ENCODE data around the gene GTF3C5.
"Not testable (repeated sequence)": the region's sequence is repeated elsewhere in the genome, so short reads cannot be mapped to it uniquely, and the experiment has no call there.

The GTF3C5 gene

GRCh38 chr9:133073086-133074014 is 42.6 kb downstream of the GTF3C5 start:
- DNase-seq: no peak

GRCh38 chr9:133074111-133074651 is 43.4 kb downstream of the GTF3C5 start:
- no peak for DNase-seq

DNA sequence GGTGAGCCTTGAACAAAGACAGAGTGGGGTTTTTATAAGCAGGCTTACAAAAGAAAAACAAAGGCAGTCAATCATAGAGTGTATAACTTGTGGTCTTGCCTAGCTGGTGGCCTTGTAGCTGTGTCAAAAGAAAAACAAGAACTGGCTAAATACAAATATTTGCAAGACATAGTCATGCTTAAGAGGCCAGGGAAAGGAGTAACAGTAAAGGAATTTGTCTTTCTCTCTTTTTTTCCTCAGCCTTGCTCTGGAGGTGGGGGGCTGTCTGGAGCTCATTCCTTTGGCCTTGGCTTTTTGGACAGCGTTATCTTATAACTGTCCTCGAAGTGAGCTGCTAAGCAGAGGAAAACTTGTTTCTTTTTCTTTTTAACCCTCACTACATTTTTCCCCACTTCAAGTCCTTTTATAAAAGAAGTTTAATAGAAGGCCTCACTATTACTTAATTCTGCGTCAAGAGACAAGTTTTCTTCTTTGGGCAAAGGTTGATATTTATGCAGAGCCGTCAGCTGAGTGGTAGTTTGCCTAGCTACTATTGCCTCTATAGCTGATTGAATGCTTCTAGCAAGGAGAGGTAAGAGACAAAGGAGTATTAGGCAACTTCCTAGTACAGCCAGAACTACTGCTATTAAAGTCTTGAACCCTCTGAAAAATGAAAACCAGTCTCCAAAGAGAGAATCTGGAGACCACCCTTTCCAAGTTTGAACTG is 45.3 kb downstream of the GTF3C5 start:
- DNase-seq: peak; percentile 85

DNA sequence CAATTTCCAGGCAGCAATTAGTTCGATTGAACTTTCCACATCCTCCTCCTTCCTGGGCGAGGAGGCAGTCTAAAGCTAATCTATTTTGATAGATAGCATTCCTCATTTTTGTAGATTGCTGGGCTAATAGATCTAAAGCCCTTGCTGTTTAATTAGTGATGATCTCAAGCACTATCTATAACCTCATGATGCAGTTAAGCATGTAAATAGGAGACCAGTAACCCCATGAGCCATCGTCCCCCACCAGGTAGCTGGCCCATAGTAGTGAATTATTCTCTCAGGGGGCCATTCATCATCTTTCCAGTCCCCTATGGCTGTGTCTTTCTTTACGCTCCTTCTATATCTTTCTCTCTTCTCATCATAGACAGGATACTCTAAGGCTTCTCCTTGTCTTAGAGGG is 45.9 kb downstream of the GTF3C5 start:
- DNase-seq: no peak

DNA sequence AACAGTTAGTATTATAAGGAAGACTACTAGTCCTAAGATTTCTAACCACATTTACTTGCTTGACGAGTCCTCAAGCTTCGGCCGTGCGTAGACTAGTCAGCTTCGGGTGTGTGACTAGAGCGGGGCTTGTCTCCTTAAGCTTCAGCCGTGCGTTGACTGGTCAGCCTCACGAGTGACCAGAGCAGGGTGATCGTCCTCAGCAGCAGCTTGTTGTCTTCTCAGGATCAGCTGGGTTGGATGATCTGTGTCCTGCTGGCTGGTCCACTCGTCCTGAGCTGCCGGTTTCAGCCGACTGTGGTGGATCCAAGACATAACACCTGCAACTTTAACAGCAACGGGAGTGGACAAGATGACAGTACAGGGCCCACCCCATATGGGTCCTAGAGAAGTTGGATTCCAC is 47.7 kb downstream of the GTF3C5 start:
- DNase-seq: no peak

- DNase-seq: no peak
Observed at GRCh38 chr9:133080161-133080560, 49.4 kb downstream of the GTF3C5 start.

DNA sequence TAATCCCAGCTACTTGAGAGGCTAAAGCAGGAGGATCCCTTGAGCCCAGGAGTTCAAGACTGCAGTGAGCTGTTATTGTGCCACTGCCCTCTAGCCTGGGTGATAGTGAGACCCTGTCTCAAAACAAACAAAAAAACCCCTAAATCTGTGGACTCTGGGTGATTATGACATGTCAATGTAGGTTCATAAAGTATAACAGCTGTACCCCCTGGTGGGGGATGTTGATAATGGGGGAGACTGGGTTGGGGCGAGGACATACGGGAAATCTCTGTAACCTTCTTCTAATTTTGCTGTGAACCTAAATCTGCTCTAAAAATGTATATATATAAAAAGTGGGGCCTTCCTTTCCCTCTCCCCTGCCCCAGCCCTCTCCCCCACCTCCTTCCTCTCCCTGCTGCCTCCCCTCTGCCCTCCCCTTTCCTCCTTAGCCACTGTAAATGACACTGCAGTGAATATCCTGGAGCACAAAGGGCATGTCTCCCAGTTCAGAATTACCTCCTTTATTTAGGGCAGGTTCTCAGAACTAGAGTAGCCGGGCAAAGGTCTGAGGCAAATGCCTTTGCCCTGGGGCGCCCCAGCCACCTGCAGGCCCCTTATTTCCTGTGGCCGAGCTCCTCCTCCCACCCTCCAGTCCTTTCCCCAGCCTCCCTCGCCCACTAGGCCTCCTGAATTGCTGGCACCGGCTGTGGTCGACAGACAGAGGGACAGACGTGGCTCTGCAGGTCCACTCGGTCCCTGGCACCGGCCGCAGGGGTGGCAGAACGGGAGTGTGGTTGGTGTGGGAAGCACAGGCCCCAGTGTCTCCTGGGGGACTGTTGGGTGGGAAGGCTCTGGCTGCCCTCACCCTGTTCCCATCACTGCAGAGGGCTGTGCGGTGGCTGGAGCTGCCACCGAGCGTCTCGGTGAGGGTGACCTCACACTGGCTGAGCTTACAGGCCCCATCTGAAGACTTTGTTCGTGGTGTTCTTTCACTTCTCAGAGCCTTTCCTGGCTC is 50.3 kb downstream of the GTF3C5 start:
- DNase-seq: not testable (repeated sequence)

DNA sequence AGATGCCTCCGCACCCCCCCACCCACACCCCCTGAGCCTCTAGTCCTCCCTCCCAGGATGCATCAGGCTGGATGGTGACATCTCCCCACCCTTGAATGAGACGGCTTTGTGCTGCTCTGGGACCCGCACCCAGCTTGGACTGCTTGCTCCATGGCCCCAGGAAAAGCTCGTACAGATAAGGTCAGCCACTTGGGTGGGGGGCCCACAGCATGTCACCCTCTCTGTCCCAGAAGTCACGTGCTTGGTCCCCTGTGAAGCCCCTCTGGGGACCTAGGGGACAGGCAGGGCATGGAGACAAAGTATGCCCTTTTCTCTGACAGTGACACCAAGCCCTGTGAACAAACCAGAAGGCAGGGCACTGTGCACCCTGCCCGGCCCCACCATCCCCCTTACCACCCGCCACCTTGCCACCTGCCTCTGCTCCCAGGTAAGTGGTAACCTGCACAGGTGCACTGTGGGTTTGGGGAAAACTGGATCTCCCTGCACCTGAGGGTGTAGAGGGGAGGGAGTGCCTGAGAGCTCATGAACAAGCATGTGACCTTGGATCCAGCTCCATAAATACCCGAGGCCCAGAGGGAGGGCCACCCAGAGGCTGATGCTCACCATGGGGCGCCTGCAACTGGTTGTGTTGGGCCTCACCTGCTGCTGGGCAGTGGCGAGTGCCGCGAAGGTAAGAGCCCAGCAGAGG is 51.3 kb downstream of the GTF3C5 start:
- not testable (repeated sequence) for DNase-seq

- not testable (repeated sequence) for DNase-seq
Observed at GRCh38 chr9:133083688-133084087, 52.9 kb downstream of the GTF3C5 start.

DNA sequence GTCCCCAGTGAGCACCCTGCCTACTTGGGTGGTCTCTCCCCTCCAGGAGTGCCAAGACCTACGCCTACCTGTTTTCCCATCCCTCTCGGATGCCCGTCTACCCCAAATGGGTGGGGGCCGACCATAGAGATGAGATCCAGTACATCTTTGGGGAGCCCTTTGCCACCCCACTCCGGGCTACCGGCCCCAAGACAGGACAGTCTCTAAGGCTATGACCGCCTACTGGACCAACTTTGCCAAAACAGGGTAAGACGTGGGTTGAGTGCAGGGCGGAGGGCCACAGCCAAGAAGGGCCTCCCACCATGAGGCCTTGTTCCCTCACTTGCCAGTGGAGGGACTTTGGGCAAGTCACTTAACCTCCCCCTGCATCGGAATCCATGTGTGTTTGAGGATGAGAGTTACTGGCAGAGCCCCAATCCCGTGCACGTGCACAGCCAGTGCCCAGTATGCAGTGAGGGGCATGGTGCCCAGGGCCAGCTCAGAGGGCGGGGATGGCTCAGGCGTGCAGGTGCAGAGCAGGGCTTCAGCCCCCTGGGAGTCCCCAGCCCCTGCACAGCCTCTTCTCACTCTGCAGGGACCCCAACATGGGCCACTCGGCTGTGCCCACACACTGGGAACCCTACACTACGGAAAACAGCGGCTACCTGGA is 55.5 kb downstream of the GTF3C5 start:
- DNase-seq: not testable (repeated sequence)

GRCh38 chr9:133086894-133087293 is 56.1 kb downstream of the GTF3C5 start:
- DNase-seq: no peak

DNA sequence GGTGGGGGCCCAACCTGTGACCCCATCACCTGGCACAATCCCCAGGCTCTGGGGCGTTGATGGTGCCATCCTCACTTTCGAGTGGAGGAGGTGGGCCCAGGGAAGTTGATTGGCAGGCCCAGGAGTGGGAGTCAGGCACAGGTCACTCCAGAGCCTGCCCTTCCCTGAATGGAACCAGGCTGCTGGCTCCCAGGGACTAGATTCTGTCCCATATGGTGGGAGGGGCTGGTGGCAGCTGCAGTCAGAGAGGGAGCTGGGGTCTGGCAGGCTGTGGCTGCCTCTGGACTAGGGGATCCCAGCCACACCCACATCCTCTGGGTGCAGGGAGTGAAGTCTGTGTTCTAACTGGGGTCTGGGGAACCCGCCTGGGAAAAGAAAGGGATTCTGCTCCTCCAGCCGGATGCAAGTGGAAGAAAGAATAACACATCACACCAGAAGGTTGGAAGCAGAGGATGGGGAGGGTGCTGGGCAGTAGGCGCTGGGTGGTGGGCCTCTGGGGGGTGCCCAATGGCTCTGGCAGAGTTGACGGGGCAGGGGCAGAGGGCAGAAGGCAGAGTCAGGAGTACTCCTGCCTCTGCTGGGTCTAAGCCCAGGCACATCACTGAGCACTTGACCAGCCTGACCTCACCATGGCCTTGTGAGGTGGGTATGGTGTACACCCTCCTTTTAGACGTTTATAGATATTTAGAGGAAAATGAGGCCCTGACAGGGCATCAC is 56.8 kb downstream of the GTF3C5 start:
- no peak for DNase-seq

GRCh38 chr9:133088146-133088750 is 57.5 kb downstream of the GTF3C5 start:
- no peak for DNase-seq

DNA sequence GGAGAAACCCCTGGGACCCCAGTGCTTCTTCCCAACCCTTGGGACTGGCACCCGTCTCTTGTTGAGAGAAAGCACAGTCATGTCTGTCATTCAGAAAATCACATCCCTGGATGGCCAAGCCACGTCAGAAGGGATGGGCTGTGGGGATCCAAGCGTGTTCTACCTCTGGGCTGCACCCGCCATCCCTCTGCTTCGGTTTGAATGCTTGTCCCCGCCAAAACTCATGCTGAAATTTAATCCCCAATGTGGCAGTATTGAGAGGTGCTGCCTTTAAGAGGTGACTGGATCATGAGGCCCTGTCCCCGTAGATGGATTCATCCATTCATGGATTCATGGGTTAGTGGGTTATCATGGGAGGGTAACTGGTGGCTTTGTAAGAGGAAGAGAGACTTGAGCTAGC is 58.0 kb downstream of the GTF3C5 start:
- DNase-seq: no peak

GRCh38 chr9:133089271-133089671 is 58.5 kb downstream of the GTF3C5 start:
- DNase-seq: no peak

DNA sequence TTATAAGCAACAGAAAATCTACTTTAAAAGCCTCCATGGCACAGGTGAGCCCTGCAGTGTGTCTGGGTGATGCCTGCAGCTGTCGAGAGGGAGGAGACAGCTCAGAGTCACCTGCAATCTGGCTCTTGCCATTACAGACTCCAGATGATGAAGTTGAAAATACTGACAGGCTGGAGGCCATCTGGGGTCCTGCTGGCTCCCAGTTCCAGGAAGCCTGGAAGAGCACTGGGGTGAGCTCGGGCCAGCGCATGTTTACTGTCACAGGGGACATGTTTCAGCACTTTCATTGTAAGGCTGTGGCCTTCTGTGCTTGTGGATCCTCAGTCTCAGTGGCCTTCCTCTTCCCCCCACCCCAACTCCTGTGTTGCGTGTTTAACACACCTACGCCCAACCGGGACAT is 59.4 kb downstream of the GTF3C5 start:
- no peak for DNase-seq

- DNase-seq: no peak
Observed at GRCh38 chr9:133090752-133091385, 60.1 kb downstream of the GTF3C5 start.

GRCh38 chr9:133094351-133094750 is 63.6 kb downstream of the GTF3C5 start:
- DNase-seq: not testable (repeated sequence)

DNA sequence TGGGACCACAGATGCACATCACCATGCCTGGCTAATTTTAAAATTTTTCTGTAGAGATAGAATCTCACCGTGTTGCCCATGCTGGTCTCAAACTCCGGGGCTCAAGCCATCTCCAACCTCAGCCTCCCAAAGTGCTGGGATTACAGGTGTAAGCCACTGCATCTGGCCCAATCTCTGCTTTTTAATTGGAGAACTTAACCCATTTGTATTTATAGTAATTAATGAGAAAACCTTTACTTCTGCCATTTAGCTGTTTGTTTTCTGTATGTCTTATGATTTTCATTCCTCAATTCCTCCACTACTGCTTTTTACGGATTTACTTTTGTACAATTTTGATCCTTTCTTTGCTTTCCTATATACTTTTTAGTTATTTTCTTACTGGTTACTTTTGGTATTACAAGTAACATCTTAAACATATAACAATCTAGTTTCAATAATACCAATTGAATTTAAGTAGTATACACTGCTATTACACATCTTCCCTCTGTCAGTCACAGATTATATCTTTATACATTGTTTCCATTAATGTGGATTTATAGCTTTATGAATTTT is 64.1 kb downstream of the GTF3C5 start:
- DNase-seq: no peak

Data from kidney glomerular epithelial cell (primary cell).